ENCODE results near the gene ZBTB7C.

ZBTB7C gene

DNA sequence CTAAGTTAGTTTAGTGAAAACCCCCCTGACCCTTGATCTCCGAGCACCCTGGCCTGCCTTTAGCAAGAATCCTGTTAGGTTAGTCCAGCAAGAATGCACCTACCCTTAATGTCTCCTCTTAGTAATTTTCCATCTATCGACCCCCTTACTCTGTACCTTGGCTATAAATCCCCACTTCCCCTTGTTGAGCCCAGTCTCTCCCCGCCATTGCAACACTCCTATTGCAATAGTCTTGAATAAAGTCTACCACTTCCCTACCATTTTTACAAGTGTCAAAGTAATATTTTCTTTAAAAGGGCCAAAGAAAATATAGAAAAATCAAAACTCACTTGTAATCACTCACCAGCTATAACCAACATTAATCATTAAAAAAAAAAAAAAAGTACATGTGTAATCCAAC is 4.2 kb upstream of the ZBTB7C start:
- no peaks in the 10 kb centered on the region for H3K36me3 ChIP-seq (ENCODE audit: insufficient read depth, low read length)
- no peaks in the 10 kb centered on the region for H3K9me3 ChIP-seq (ENCODE audit: insufficient read depth, low read depth, low read length)
- no peak overlapping the region for H3K4me3 ChIP-seq (ENCODE audit: low read length)
- H3K27ac ChIP-seq (ENCODE audit: low read depth, low read length): no peak overlapping the region
- peaks cover 71% of the 10 kb centered on the region for H3K27me3 ChIP-seq (ENCODE audit: insufficient read depth, low read length)
- no peak overlapping the region for H3K9ac ChIP-seq (ENCODE audit: low read depth, low read length)
- WGBS: 94% methylated on average over 3 of the region's 3 CpGs
- no peaks in the 10 kb centered on the region for H3K4me1 ChIP-seq (ENCODE audit: insufficient read depth, low read length)

DNA sequence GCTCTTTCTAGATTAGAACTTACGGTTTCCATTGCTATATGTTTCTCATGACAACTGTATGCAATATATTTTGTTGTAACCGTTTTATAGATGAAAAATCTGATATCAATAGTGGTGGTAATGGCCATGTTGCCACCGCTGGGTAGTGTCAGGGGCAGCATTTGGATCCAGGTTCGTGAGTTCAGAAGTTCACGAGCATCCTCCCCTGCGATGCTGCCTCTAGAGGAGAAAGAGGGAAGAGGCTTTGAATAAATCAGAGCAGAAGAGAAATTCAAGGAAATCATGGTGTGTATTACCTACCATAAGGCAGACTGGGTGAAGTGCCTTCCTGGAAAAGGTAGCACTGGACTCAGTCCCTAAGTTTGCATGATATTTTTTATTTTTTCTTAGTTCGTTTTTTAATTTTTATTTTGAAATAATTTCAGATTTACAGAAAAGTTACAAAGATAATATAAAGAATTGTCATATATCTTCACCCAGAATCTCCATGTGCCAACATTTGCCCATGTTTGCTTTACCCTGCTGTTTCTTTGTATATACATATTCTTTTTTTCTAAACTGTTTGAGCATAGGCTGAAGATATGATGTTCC is 3.3 kb upstream of the ZBTB7C start:
- H3K9me3 ChIP-seq (ENCODE audit: insufficient read depth, low read depth, low read length): no peaks in the 10 kb centered on the region
- H3K27ac ChIP-seq (ENCODE audit: low read depth, low read length): no peak overlapping the region
- H3K4me3 ChIP-seq (ENCODE audit: low read length): no peak overlapping the region
- peaks cover 74% of the 10 kb centered on the region for H3K27me3 ChIP-seq (ENCODE audit: insufficient read depth, low read length)
- no peak overlapping the region for H3K9ac ChIP-seq (ENCODE audit: low read depth, low read length)
- peaks cover 8% of the 10 kb centered on the region for H3K4me1 ChIP-seq (ENCODE audit: insufficient read depth, low read length)
- WGBS: 17% methylated on average over 6 of the region's 7 CpGs
- H3K36me3 ChIP-seq (ENCODE audit: insufficient read depth, low read length): no peaks in the 10 kb centered on the region

DNA sequence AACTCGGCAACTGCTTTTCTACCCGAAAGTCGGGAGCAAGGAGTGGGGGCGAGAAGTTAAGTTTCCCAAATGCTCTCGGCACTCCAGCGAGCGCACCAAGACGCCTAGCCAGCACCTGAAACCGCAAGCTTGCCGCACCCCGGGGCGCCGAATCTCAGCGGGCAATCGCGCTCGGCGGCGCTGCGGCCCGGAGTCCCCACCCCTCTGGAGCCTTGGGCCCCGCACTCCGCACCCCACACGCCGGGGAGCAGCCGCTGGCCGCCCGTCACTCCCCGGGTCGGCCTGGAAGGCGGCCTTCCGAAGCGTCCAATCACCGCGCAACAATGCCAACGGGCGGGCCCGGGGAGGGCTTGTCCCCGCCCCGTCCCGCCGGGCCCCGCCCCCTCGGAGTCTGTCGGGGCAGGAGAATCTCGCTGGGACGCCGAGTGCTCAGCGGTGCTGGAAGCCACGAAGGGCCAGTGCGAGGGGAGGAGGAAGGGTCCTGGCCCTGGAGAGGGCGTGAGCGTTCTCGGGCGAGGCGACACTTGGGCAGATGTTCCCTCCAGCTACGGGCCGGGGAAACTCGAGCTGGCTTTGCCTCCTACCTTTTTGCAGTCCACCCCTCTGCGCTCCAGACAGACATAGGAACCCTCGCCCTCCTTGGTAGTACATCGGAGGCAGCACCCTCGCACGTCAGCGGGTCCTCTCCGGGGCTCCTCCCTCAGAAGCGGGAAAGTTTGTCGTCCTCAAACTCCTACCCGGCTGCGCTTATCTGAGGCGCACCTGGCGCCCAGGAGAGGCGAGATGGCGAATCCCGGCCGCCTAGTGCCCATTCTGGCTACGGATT is 1.1 kb upstream of the ZBTB7C start:
- H3K4me1 ChIP-seq (ENCODE audit: insufficient read depth, low read length): peaks cover 14% of the 10 kb centered on the region
- H3K9ac ChIP-seq (ENCODE audit: low read depth, low read length): no peak overlapping the region
- peaks cover 79% of the 10 kb centered on the region for H3K27me3 ChIP-seq (ENCODE audit: insufficient read depth, low read length)
- no peaks in the 10 kb centered on the region for H3K9me3 ChIP-seq (ENCODE audit: insufficient read depth, low read depth, low read length)
- WGBS: under 1% methylated on average over 77 of the region's 77 CpGs
- H3K36me3 ChIP-seq (ENCODE audit: insufficient read depth, low read length): no peaks in the 10 kb centered on the region
- H3K27ac ChIP-seq (ENCODE audit: low read depth, low read length): no peak overlapping the region
- H3K4me3 ChIP-seq (ENCODE audit: low read length): peak overlapping the region; percentile 70

DNA sequence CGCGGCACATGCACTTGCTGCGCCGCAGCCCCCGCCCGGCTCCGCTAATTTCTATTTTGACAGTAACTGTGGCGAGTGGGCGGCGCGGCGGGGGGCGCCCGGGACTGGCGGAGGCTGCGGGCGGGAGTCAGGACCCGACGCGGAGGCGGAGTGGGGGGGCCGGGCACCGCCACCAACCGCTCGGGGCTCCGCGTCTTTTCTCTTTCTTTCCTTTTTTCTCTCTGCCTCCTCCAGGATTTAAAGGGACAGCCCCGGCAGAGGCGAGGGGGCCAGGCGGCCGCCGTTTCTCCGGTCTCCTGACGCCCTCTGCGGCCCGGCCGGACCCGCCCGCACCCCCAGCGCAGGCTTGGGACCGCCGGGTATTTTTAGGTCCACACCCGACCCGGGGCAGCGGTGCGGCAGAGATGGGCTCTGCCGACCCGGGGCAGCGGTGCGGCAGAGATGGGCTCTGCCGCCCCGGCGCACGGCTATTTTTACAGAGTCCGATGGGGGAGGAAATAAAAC is 460 bp upstream of the ZBTB7C start:
- under 1% methylated on average over 55 of the region's 55 CpGs for WGBS
- Histone ChIP-seq H3K27ac (ENCODE audit: low read depth, low read length) (no peak overlapping the region), H3K36me3 (ENCODE audit: insufficient read depth, low read length) (no peaks in the 10 kb centered on the region), H3K9me3 (ENCODE audit: insufficient read depth, low read depth, low read length) (no peaks in the 10 kb centered on the region), H3K4me3 (ENCODE audit: low read length) (peak overlapping the region; percentile 70), H3K4me1 (ENCODE audit: insufficient read depth, low read length) (peaks cover 16% of the 10 kb centered on the region), H3K9ac (ENCODE audit: low read depth, low read length) (no peak overlapping the region), H3K27me3 (ENCODE audit: insufficient read depth, low read length) (peaks cover 80% of the 10 kb centered on the region)

DNA sequence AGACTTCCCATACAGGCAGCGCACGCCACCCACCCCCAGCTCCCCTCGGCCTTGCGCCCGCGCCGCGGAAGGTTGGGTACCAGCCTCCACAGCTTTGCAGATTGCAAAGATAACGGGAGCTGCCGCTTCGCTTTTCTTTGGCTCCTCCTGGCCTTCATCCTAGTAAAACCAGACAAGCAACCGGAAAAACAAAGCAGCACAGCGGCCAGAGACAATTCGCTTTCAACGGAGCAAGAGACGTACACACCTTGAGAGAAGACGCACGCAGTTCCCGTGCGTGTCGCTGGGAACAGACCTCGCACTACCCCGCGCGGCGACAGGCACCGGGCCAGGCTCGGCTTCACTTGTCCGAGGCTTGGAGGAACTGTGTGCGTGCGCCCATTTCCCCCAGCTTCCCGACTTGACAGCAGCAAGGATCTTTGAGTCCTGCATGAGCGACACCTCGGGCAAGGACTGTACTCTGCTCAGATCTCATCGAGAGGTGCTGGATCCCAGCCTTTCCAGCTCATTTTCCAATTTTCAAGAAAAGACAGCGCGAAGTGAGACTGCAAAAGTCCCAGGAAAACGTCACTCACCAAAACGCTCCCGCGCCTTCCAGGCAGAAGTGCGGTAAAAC is 964 bp downstream of the ZBTB7C start:
- Histone ChIP-seq H3K4me1 (ENCODE audit: insufficient read depth, low read length) (peaks cover 16% of the 10 kb centered on the region), H3K36me3 (ENCODE audit: insufficient read depth, low read length) (no peaks in the 10 kb centered on the region), H3K27me3 (ENCODE audit: insufficient read depth, low read length) (peaks cover 74% of the 10 kb centered on the region), H3K9ac (ENCODE audit: low read depth, low read length) (no peak overlapping the region), H3K27ac (ENCODE audit: low read depth, low read length) (no peak overlapping the region), H3K4me3 (ENCODE audit: low read length) (peak overlapping the region; percentile 50), H3K9me3 (ENCODE audit: insufficient read depth, low read depth, low read length) (no peaks in the 10 kb centered on the region)
- 3% methylated on average over 42 of the region's 42 CpGs for WGBS

DNA sequence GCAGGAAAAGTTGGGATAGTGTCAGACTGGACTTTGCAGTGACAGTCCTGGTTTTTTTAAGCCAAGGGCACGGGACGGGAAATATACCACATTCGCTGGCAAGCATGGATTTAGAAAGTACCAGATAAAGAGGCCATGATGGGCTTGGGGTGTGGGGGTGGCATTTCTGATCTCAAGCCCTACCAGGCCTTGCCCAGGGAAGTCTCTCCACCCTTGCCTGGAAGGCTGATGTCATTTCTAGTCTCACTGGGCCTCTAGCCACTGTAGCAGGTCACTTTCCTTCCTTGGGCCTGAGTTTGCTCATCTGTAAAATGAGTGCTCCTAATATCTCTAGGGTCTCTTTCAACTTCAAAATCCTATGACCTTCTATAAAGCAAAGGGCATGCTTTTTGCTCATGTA is 1.8 kb downstream of the ZBTB7C start:
- Histone ChIP-seq H3K4me1 (ENCODE audit: insufficient read depth, low read length) (peaks cover 16% of the 10 kb centered on the region), H3K36me3 (ENCODE audit: insufficient read depth, low read length) (no peaks in the 10 kb centered on the region), H3K4me3 (ENCODE audit: low read length) (no peak overlapping the region), H3K27me3 (ENCODE audit: insufficient read depth, low read length) (peaks cover 68% of the 10 kb centered on the region), H3K27ac (ENCODE audit: low read depth, low read length) (no peak overlapping the region), H3K9me3 (ENCODE audit: insufficient read depth, low read depth, low read length) (no peaks in the 10 kb centered on the region), H3K9ac (ENCODE audit: low read depth, low read length) (no peak overlapping the region)
- WGBS: 78% methylated on average over 3 of the region's 3 CpGs

DNA sequence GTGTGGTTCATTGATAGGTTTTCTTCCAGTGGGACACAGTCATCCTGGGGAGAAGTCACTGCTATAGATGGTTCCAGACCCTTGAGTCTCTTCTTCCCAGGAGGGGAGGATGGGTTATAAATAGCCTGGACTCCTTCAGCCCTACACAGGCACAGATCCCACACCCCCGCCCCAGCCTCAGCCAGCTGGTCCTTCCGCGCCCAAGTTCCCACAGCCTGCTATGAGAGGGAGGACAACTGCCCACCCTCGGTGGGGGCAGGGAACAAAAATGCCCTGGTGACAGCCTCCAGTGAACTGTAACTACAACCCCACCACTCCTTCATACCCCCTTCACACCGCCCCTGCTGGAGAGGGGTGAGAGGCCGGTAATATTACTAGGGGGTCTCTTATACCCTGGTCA is 3.2 kb downstream of the ZBTB7C start:
- no peak overlapping the region for H3K9ac ChIP-seq (ENCODE audit: low read depth, low read length)
- peaks cover 56% of the 10 kb centered on the region for H3K27me3 ChIP-seq (ENCODE audit: insufficient read depth, low read length)
- 72% methylated on average over 3 of the region's 6 CpGs for WGBS
- H3K27ac ChIP-seq (ENCODE audit: low read depth, low read length): no peak overlapping the region
- peaks cover 16% of the 10 kb centered on the region for H3K4me1 ChIP-seq (ENCODE audit: insufficient read depth, low read length)
- H3K36me3 ChIP-seq (ENCODE audit: insufficient read depth, low read length): no peaks in the 10 kb centered on the region
- H3K4me3 ChIP-seq (ENCODE audit: low read length): no peak overlapping the region
- no peaks in the 10 kb centered on the region for H3K9me3 ChIP-seq (ENCODE audit: insufficient read depth, low read depth, low read length)

DNA sequence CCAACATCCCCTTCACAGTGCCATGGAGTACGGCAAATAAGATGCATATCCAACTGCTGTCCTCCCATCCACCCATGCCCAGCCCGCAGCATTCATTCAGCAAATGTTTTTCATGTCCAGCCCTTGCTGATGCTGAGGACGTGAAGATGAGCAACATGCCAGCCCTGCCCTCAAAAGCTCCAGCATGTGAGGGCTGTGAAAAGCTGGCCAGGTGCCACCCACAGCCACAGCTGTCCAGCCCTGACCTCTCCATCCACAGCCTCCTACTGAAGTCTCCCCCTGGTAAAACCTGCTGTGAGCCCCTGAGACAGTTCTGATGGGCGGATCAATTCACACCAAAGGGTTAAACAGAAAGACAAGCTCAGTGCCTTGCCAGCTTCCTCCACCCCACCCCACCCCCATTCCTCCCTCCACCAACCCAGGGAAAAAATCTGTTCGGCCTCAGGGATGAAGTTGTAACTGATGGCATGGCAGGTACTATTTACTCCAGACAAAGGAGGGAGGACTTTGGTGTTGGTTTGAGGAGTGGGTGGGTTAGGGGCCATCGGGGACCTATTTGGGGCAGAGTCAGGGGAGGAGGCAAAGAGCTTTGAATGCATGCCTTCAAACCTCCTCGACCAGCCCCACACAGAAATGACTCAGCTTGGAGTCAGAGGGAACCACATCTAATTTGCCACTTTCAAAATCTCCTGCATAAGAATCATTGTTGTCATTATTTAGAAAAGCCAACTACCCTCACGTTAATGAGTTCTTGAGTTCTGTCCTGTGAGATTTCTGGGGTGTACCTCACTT is 4.3 kb downstream of the ZBTB7C start:
- peaks cover 16% of the 10 kb centered on the region for H3K4me1 ChIP-seq (ENCODE audit: insufficient read depth, low read length)
- no peak overlapping the region for H3K4me3 ChIP-seq (ENCODE audit: low read length)
- H3K36me3 ChIP-seq (ENCODE audit: insufficient read depth, low read length): no peaks in the 10 kb centered on the region
- H3K9ac ChIP-seq (ENCODE audit: low read depth, low read length): no peak overlapping the region
- peaks cover 46% of the 10 kb centered on the region for H3K27me3 ChIP-seq (ENCODE audit: insufficient read depth, low read length)
- no peaks in the 10 kb centered on the region for H3K9me3 ChIP-seq (ENCODE audit: insufficient read depth, low read depth, low read length)
- H3K27ac ChIP-seq (ENCODE audit: low read depth, low read length): no peak overlapping the region
- 57% methylated on average over 7 of the region's 8 CpGs for WGBS

DNA sequence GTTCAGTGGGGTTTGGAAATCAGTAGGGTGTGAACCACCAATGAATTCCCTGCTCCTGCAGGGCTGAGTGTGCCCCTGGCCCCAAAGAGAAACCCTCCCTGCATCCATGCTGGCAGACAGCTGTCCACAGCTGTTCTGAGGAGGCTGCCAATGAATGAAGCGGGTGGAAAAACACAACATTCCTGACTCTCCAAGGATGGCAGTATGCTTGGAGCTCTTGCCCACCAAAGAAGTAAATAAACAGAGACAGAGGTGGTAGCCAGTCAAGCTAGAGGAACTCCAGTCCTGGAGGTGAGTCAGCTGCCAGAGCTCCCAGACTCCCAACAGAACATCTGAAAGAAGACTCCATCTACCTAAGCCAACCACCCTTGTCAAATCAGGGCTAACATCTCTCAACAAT is 6.2 kb downstream of the ZBTB7C start:
- 100% methylated on average over 1 of the region's 1 CpG for WGBS
- Histone ChIP-seq H3K9ac (ENCODE audit: low read depth, low read length) (no peak overlapping the region), H3K27me3 (ENCODE audit: insufficient read depth, low read length) (peaks cover 33% of the 10 kb centered on the region), H3K36me3 (ENCODE audit: insufficient read depth, low read length) (no peaks in the 10 kb centered on the region), H3K9me3 (ENCODE audit: insufficient read depth, low read depth, low read length) (no peaks in the 10 kb centered on the region), H3K4me1 (ENCODE audit: insufficient read depth, low read length) (peaks cover 16% of the 10 kb centered on the region), H3K27ac (ENCODE audit: low read depth, low read length) (no peak overlapping the region), H3K4me3 (ENCODE audit: low read length) (no peak overlapping the region)

DNA sequence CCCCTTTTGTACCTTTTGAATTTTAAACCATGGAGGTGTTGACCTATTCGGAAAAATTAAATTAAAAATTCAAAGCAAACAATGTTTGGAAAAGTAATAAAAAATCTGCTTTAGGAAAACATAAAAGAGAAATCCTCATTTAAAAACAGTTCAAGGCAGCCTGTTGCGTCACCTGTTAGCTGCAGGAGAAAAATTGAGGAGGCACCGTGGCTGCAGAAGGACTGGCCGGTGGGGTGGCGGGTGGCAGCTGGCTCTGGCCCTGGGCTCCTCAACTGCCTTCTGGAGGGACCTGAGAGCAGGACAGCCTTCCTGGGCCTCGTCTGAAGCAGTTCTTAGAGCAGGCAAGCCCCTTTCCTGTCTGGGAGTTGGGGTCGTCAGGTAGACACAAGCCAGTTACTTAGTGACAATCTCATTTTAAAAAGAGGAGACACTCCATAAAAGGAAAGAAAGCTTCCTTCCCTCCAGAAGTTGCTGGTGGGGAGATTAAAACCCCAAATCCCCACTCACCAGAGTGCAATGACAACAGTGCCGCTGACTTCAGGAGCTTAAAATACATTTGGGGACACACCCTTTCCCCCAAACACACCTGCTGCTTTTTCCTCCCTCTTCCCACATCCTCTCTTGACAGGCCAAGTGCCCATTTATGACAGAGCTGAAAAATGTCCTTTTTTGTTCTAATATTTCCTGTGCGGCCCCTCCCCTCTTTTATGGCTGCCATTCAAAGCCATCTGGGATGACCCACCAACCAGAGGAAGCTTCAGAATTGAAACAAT is 9.7 kb downstream of the ZBTB7C start:
- no peak overlapping the region for H3K4me3 ChIP-seq (ENCODE audit: low read length)
- H3K4me1 ChIP-seq (ENCODE audit: insufficient read depth, low read length): peaks cover 8% of the 10 kb centered on the region; the same call in 1 of the 2 replicates
- WGBS: 90% methylated on average over 8 of the region's 9 CpGs
- H3K36me3 ChIP-seq (ENCODE audit: insufficient read depth, low read length): no peaks in the 10 kb centered on the region
- H3K9me3 ChIP-seq (ENCODE audit: insufficient read depth, low read depth, low read length): no peaks in the 10 kb centered on the region
- H3K27ac ChIP-seq (ENCODE audit: low read depth, low read length): no peak overlapping the region
- 0 out of 2 replicates have a peak, but pooled peaks cover 6% of the 10 kb centered on the region for H3K27me3 ChIP-seq (ENCODE audit: insufficient read depth, low read length)
- no peak overlapping the region for H3K9ac ChIP-seq (ENCODE audit: low read depth, low read length)

Measured in HUES64 (cell line).